NCI-H345 (cell line): ENCODE measurements around the gene SAPCD2.

Experiments
- DNase-seq: peaks from one replicate; lab custom pipeline; 2025; lab: John Stamatoyannopoulos, UW

SAPCD2 gene

DNA sequence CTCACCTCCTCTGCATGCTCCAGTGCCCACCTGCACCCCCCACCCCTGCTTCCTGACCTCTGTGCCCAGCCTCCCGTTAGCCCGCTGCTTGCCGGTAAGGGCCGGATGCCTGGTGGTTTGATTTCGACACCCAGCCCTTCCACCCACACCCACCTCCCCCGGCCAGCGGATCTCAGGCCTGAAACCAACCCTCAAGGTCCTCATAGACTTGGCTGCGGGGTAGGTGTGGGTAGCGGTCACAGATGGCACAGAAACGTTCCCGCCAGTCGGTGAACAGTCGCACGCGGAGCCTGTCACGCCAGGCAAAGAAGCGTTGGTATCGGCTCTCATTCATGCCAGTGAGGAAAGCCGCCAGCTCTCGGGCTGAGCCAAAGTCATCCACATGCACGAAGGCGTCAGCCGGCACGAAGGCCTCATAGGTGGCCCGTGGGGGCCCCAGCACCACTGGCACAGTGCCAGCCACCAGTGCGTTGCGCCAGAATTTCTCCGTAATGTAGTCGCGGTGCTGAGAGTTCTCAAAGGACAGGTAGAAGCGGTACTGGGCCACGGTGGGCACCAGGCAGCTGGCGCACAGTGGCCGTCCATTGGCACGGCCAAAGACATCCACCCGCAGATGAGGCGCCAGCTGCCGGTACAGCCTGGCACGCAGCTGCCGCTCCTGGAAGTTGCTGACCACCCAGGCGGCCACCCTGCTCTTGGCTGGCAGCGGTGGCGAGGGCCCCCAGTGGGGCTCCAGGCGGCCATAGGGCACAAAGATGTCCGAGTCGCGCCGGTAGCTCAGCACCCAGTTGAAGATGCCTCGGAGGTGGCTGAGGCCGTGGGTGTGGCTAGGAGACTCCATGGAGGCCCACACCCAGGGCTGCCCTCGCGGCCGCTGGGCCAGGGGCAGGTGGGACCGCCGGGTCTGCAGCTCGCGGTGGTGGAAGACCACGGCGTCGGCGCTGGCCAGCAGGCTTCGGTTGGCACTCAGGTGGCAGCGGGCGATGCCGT, 39.5 kb downstream of the SAPCD2 start:
- DNase-seq: no peak

DNA sequence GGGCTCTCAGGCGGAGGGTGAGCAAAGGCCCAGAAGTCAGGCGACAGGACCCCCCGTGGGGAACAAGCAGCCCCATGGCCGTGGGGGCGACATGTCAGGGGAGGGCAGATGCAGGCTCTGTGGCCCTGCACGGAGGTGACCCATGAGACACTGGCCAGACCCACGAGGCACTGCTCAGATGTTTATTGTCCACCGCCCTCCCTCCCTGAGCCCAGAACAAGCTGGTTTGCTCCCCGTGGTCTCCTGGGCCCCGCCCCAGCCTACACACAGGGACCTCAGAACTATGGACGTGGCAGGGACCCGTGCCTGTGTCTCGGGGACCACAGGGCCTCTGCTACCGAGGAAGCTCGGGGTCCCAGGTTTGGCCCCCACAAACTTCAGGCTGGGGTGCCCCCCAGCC, 40.4 kb downstream of the SAPCD2 start:
- DNase-seq: no peak

DNA sequence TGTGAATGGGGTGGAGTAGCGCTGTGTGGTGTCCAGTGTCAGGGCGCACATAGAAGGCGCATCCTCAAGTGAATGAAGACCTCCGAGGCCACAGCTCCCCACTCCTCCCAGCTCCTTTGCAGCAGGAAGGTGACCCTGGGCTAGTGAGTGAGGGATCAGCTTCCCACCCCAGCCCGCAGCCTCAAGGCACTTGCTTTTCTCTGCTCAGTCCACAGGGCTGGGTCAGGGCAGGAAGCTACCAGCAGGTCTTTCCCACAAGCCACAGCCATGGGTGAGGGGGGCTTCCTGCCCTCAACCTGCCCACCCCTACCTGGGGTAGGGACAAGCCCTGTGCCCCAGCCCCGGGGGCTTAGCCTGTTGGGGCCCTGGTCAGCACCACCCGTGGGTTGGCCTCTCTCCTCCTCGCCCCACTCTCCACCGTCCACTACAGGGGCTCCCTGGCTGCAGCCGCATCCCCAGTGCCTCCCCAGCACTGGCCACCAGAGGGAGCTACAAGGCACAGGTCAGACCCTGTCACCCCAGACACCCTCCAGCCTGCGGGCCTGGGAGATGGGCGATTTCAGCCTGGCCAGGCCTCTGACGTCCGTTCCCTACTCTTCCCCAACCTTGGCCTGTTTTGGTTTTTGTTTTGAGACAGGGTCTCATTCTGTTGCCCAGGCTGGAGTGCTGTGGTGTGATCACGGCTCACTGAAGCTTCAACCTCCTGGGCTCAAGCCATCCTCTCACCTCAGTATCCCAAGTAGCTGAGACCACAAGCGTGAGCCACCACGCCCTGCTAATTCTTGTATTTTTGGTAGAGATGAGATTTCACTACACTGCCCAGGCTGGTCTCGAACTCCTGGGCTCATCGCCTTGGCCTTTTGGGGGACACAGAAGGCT, 41.1 kb downstream of the SAPCD2 start:
- peak; percentile 55 for DNase-seq

DNA sequence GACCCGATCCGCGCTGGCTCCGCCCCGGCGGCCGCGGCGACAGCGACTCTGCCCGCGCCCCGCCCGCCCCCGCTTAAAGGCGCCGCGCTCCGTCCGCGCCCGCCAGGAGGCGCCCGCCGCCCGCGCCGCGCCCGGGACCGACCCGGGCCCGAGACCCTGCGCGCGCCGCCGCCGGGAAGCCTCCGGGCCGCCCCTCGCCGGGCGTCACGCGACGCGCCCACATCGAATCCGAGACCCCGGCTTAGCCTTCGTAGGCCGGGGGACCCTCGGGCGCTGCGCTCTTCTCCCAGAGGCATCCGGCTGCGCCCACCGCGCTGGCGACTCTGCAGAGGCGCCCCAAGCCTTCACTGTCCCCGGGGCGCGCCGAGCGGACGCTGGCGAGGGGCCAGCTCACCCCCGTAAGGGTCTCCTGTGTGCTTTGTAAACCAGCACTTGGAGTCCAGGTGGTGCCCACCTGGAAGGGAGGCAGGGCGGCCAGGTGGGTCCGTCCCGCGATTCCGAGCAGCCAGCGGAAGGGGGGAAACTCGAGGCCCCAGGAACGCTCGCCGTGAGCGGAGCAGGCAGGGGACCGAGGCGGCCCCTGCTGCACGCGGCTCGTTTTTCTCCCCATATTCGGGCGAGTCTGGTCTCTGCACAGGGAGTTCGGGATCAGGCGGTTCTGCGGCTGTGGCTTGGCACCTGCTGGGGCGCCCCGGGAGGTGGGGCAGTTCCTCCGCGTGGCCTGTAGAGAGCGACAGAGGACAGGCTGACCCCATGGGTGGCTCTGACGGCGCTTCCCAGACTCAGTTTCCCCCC, 41.9 kb downstream of the SAPCD2 start:
- DNase-seq: peak; percentile 75

DNA sequence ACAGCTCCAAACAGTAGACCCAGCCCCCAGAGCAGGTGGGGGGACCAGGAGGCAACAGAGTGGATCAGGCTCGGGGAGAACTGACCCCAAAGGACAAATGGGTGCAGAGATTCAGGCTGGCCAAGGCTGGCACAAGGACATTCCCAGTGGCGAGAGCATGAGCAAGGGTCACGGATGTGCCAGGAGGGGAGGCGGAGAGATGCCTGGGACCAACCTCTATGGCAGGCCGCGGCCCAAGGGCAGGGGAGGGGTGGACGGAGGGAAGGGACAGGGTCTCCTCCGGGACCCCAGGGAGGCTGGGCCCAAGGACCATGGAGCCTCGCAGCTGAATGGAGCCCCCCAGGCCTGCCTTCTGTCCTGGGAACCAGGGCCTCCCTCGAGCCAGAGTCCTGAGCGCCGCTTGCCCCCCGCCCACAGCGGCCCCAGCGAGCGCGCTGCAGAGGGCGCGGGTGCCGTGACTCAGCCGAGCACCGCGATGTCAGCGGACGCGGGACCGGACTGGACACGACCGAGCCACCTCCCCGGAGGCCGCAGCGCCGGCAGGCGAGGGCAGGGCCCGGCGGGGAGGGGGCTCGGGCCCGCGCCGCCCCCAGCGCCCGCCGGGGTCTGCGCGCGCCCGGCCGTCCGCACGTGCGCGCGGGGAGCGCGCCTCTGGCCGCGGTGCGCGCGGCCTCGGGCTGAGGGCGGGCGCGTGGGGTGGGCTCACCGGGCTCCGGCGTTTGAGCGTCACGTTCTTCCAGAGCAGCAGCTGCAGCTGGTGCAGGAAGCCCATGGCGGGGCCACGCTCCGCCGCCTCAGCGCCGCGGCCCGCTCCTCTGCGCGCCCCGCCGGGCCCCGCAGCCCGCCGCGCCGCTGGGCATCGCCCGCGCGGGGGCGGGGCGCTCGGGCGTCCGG, 42.7 kb downstream of the SAPCD2 start, which contains the start of gene ABCA2:
ABCA2 (minus strand) TSS at position 869 of the 894 bp plus-strand sequence; CDS start at position 772, 97 bp downstream.
- DNase-seq: no peak

DNA sequence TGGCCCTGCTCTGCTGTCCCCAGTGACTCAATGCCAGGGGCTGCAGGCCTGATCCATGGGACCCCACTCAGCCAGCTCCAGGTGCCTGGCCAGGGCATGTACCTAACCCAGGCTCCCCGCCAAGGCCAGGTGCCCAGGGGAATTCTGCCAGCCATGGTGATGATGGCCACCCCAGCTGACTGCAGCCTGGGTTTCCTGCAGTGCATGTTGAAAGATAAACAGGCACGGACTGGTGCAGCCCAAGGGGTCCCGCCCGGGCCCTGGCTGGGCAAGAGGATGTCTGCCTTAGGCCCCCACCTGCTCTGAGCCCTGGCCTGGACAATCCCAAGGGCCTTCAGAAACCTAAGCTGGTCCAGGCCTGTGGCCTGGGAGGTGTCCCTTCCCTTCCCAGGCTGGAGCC, 43.5 kb downstream of the SAPCD2 start:
- peak; percentile 37 for DNase-seq

DNA sequence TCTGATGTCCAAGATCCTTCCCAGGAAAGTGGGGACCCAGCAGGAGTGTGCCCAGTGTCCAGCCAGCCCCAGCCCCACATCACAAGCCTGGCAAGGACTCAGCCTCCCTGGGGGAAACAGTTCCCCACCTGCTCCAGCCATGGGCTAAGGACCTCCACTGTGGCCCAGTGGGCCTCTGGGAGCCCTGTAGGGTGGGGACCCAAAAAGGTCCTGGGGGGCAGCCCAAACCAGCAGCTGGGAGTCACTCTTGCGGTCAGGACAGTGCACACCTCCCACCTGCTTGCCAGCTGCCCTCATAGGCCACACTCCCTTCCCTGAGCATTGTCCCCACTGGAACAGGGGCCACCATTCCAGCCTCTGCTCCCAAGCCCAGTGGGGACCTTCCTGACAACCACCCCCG, 44.0 kb downstream of the SAPCD2 start:
- DNase-seq: no peak

DNA sequence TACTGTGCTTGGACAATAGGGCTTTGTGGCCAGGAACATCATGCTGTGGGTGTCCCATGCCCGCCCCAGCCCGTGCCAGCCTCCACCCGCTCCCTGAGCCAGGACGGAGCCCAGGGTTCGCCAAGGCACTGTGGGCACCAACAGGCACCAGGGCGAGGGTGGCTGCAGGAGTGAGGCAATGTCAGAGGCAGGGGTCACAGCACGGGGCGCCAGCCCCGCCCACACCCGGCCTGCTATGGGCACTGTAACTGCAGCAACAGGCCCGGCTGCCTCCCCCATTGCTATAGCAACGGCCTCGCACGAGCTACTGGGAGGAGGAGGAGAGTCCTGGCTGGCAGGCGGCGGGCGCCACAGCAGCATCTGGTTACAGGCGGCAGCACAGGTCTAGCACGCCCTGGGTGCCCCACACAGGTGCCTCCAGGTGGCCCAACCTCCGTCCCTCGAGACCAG, 44.8 kb downstream of the SAPCD2 start:
- peak; percentile 88 for DNase-seq

DNA sequence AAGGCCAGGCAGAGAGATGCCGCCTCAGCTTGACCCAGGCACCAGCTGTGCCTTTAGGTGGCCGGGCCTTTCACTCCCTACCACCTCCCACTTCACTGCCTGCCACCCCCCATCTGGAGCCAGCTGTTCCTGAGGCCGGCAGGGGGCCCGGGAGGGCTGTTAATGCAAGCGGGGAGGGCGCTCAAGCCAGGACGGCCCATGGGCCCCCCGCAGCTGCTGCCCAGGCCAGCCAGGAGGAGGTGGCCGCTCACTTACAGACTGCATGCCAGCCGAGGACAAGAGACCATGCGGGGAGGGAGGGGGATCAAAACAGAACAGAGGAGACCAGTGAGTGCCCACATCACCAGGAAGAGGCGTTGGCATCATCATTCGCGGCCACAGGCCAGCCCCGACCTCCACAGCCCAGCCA, 46.8 kb downstream of the SAPCD2 start:
- DNase-seq: no peak

DNA sequence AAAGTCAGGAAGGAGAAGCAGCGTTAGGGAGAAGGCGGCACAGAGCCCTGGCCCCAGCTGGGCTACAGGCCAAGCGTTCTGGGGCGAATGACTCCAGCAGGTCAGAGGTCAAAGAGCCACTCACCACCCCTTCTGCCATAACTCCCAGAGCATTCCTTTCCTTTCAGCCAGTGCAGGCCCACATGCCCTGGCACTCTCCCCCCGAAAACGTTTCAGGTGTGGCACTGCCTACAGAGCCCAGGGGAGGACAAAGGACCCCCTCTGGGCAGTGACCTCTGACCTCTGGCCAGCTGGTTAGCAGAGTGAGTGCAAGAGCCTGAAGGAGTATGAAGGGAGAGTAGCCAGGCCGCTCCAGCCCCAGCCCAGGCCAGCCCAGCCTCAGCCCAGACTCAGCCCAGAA, 47.2 kb downstream of the SAPCD2 start:
- no peak for DNase-seq

DNA sequence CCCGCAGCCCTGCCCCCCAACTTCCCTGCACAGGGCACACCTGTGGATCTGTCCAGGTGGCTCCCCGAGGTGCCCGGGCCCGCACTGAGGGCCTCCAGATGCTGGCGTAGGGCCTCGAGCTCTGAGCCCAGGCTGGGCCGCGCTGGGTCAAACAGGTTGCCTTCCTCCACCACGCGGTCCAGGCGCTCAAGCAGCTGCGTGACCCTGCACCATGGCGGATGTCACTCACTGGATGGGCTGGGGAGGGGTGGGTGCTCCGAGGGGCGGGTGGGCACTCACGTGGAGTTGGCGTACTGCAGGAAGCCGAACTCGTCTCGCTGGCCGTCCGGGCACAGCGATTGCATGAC, 47.7 kb downstream of the SAPCD2 start:
- DNase-seq: no peak

DNA sequence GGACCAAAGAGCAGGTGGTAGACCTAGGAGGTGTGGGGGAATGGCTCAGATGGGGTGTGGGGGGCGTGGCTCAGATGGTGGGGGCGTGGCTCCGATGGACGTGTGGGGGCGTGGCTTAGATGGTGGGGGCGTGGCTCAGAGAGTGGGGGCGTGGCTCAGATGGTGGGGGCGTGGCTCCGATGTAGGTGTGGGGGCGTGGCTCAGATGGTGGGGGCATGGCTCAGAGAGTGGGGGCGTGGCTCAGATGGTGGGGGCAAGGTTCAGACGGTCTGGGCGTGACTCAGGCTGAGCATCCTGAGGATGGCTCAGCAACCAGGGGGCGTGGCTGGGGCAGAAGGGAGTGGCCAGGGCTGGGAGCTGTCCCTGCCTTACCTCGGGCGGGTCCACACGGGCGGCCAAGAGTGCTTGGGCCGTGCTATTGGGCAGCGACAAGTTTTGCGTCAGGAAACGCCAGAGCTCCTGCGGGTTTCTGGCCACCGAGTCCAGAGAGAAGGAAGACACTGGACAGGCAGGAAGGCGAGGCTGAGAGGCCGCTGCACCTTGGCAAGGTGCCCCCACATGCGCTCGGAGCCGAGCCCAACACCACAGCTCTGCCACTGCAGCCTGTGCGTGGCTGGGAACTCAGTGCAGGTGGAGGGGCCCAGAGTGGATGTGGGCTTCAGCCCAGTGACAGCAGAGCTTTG, 48.2 kb downstream of the SAPCD2 start:
- peak; percentile 55 for DNase-seq

DNA sequence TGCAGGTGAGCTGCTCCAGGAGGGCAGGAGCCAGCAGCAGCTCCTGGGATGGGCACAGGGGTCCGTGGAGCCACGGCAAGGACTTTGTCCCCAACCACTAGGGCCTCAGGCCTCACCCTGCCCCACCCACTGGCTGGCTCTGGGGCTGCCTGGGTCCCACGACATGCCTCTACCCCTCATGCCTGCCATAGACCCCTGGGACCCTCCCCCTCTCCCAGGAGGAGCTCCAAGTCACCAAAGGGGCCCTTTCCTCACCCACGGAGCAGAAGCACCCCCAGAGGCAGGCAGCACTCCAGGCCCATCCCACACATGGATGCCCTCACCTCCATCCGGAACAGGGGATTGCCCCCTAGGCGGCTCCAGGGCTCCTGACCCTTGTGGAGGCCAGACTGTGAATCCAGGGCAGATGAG, 48.8 kb downstream of the SAPCD2 start:
- no peak for DNase-seq

DNA sequence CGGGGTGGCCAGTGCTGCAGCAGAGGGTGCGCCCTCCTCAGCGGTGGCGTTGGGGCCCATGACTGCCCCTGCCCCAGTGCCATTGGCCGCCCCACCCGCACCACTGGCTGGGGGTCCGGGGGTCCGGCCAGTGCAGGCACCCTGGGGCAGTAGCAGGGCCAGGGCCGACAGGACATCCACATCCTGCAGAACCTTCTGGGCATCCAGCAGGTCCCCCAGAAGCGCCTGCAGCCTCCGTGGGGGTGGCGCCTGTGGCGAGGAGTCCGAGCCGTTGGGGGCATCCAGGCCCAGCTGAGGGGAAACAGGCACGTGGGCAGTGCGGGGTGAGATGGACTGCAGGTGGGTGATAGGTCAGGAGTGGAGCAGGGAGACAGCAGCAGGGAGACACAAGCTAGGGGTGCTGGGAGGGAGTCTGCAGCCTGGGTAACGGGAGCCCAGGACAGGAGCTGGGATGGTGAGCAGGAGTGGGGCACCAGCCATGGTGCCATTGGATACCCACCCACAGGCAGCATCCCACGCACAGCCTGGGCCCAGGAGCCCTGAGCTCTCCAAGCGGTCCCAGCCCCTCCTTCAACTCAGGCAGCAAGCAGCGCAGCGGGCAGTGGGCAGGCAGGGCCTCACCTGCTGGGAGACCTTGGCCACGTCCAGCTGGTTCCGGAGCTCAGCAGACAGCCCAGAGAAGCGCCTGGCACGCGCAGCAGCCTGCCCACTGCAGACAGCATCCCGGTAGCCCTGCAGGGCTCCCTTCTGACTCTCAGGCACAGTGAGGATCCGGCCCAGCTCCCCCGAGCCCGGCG, 49.4 kb downstream of the SAPCD2 start:
- no peak for DNase-seq

DNA sequence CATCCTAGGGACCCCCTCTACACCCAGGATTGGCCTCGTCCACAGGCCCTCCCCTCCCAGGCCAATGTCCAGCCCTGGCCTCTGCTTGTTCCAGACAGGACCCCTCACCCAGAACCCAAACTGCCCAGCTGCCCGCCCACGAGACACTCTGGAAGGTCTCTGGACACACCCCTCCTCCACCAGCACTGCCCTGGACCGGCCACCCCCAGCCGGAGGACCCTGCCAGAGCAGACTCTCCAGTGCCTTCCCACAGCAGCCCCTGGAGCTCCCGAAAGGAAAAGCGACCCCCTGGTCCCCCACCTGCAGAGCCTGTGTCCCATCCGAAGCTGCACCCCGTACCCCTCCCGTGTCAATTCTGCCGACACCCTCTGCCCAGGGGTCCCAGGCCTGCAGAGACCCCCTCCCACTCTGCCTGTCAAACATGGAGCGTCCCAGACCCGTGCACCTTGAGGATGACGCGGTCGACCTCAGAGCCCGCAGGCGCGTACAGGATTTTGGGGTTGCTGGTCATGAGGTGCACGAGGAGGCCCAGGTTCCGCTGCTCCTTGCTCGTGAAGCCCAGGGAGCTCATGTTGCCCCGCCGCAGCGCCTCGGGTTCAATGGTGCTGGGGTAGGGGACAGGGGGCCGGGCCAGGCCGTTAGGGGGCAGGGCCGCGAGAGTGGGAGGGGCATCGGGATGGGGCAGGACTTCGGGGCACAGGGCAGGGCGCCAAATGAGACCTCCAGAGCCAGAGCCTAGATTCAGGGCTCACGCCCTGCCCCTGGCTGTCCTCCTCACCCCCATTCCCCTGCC, 50.3 kb downstream of the SAPCD2 start:
- no peak for DNase-seq

DNA sequence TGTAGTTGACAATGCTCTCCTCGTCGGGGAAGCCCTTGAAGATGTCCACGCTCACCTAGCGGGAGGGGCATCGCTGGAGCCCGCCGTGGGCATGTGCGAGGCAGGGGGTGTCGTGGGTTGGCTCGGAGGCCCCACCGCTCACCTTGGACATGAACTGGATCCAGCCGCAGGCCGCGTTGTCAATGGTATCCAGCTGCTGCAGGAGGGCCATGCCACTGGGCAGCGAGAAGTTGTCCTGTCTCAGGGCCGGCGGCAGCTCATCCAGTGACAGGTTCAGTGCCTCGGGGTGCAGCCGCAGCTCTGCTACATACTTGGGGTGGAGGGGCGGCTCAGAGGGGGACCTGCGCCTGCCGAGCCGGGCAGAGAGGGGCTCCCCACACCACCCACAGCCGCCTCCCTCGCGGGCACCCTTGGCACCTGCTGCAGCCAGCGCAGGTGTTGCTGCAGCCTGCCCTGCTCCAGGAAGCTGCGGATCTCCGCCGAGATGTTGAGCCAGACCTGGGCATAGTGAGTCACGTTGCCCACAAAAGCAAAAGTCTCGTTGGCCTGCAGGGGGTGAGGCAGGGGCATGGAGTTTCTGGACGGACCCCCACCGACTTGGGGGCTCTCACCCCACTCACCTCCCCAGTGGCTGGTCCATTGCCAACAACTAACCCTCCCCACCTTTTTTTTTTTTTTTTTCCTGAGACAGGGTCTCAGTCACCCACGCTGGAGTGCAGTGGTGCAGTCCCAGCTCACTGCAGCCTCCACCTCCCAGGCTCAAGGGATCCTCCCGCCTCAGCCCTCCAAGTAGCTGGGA, 51.4 kb downstream of the SAPCD2 start:
- DNase-seq: no peak

DNA sequence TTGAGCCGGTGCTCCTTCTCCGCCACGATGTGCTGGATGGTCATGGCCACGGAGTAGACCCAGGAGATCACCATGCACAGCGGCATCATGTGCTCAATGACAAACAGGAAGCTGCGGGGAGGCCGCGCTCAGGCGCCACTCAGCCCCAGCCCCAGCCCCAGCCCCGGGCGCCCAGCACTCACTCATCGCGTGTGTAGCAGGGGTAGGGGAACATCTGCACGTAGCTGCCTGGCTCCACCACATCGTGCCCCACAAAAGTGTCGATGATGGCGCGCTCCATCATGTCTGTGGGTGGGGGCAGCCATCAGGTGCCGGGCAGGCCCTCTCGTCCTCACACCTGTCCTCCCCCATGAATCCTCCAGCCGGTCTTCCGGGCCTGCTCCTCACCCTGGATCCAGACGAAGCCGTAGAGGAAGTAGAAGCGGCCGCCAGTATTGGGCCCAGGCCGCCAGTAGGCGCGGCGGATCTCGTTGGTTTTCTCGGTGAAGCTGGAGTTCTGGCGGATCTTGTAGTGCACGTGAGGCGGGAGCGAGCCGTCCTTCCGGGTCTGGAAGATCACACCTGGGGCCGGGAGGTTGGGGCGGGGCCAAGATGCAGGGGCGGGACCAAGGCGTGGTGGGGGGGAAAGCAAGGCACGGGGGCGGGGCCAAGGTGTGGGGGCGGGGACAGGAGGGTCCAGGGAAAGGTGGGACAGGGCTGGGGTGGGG, 52.4 kb downstream of the SAPCD2 start:
- no peak for DNase-seq
